HUES6 (cell line): ENCODE results near the gene MEF2C.

ENCODE experiments used
- H3K27ac ChIP-seq: 2 replicates; pipeline ENCODE4 v1.7.0; 2013; ENCODE audit warnings: low read depth, mild to moderate bottlenecking, low read length, inconsistent platforms
- H3K27me3 ChIP-seq: 2 replicates; pipeline ENCODE4 v1.6.1; 2013; ENCODE audit warnings: low read length; ENCODE audit not compliant: control insufficient read depth, insufficient read depth
- H3K36me3 ChIP-seq: 2 replicates; pipeline ENCODE4 v1.6.1; 2013; ENCODE audit warnings: low read length; ENCODE audit not compliant: control insufficient read depth, insufficient read depth
- H3K4me1 ChIP-seq: 2 replicates; pipeline ENCODE4 v1.6.1; 2013; ENCODE audit warnings: low read length; ENCODE audit not compliant: control insufficient read depth, insufficient read depth
- H3K4me3 ChIP-seq: 2 replicates; pipeline ENCODE4 v1.5.1; 2013; ENCODE audit warnings: low read depth, low read length
- H3K9ac ChIP-seq: one replicate; pipeline ENCODE4 v1.6.1; 2013; ENCODE audit warnings: mild to moderate bottlenecking, low read length
- H3K9me3 ChIP-seq: 2 replicates; pipeline ENCODE4 v1.6.1; 2013; ENCODE audit warnings: low read depth, low read length; ENCODE audit not compliant: control insufficient read depth, insufficient read depth

Gene MEF2C

GRCh38 chr5:88758184-88758583 is 124.8 kb downstream of the MEF2C start:
- H3K9ac ChIP-seq: no peak overlapping the region
- H3K27ac ChIP-seq: no peak overlapping the region
- no peaks in the 10 kb centered on the region for H3K36me3 ChIP-seq
- H3K27me3 ChIP-seq: no peaks in the 10 kb centered on the region
- H3K4me1 ChIP-seq: 0 out of 2 replicates have a peak, but pooled peaks cover 2% of the 10 kb centered on the region
- H3K9me3 ChIP-seq: no peaks in the 10 kb centered on the region
- H3K4me3 ChIP-seq: no peak overlapping the region

DNA sequence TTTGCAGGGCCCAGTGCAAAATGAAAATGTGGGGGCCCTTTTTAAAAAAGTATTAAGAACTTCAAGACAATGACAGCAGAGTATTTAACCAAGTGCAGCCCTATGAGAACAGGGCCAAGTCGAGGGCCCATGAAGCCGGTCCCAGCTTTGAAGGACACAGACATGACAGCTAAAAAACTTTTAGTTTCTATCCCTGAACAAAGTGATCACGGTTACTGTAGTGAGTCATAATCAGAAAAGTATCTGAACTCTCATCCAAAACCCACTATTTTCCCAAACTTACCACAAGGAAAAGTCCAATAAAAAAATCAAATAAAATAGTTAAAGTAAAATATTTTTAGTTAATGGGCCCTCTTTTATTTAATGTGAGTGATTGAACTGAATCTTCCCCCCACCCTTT is 126.0 kb downstream of the MEF2C start:
- H3K4me3 ChIP-seq: no peak overlapping the region
- H3K27me3 ChIP-seq: no peaks in the 10 kb centered on the region
- H3K4me1 ChIP-seq: 0 out of 2 replicates have a peak, but pooled peaks cover 2% of the 10 kb centered on the region
- no peaks in the 10 kb centered on the region for H3K9me3 ChIP-seq
- no peaks in the 10 kb centered on the region for H3K36me3 ChIP-seq
- H3K27ac ChIP-seq: no peak overlapping the region
- H3K9ac ChIP-seq: no peak overlapping the region

GRCh38 chr5:88748666-88749065 is 134.3 kb downstream of the MEF2C start:
- Histone ChIP-seq H3K36me3 (no peaks in the 10 kb centered on the region), H3K4me1 (no peaks in the 10 kb centered on the region), H3K27ac (no peak overlapping the region), H3K27me3 (no peaks in the 10 kb centered on the region), H3K9me3 (no peaks in the 10 kb centered on the region), H3K4me3 (no peak overlapping the region), H3K9ac (no peak overlapping the region)

- H3K27me3 ChIP-seq: no peaks in the 10 kb centered on the region
- no peak overlapping the region for H3K4me3 ChIP-seq
- H3K9me3 ChIP-seq: no peaks in the 10 kb centered on the region
- H3K4me1 ChIP-seq: no peaks in the 10 kb centered on the region
- H3K36me3 ChIP-seq: no peaks in the 10 kb centered on the region
- H3K27ac ChIP-seq: no peak overlapping the region
- no peak overlapping the region for H3K9ac ChIP-seq
These were observed 136.5 kb downstream of the MEF2C start for GRCh38 chr5:88746438-88746882.

DNA sequence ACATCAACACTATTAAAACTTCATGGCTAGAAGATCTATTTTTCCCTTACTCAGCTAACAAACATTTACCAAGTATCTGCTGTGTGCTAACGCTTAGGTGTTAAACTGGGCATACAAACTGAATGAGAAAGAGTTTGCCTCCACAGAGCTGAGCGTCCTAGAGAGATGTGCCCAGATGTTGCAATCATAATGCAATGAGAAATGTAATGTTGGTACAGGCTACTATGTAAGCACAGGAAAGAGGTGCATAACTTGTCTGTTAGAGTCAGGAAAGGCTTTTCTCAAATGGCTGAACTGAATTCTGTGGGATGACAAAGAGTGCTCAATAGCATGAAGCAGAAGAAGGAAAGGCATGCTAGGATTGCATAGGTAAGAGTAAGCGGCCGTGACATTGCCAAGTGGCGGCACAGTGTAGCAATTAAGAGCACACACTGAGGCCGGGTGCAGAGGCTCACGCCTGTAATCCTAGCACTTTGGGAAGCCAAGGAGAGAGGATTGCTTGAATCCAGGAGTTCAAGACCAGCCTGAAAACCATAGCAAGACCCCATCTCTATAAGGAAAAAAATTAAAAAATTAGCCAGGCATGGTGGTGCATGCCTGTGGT is 137.8 kb downstream of the MEF2C start:
- H3K36me3 ChIP-seq: no peaks in the 10 kb centered on the region
- no peak overlapping the region for H3K9ac ChIP-seq
- no peaks in the 10 kb centered on the region for H3K4me1 ChIP-seq
- H3K9me3 ChIP-seq: no peaks in the 10 kb centered on the region
- no peak overlapping the region for H3K4me3 ChIP-seq
- no peak overlapping the region for H3K27ac ChIP-seq
- no peaks in the 10 kb centered on the region for H3K27me3 ChIP-seq

DNA sequence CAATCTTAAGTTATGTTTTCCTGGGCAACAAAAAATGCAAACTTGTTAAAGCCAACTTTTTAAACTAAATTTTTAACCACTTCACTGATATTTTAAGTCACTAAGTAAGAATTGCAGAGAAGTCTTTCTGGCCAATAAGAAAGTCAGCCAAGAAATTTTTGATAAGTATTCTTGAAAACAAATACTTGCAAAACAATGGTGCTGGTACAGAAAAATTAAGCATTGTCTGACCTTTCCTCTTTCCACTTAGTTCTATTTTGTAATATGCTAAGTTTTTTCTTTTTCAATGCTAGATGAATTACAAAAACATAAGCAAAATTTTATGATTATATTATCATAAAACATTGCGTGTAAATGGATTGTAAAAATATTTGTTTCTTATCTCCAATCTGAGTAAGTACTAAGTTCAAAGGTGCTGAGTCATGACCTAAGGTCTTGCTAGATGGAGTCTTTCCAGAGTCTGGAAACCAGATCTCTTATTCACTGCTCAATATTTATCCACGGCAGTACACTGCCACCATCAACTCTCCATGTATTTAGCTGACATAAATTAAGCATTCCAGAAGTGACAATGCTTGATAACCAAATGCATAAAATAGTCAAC is 139.7 kb downstream of the MEF2C start:
- H3K27ac ChIP-seq: no peak overlapping the region
- H3K36me3 ChIP-seq: no peaks in the 10 kb centered on the region
- H3K9me3 ChIP-seq: no peaks in the 10 kb centered on the region
- no peak overlapping the region for H3K9ac ChIP-seq
- H3K4me3 ChIP-seq: no peak overlapping the region
- no peaks in the 10 kb centered on the region for H3K4me1 ChIP-seq
- no peaks in the 10 kb centered on the region for H3K27me3 ChIP-seq

DNA sequence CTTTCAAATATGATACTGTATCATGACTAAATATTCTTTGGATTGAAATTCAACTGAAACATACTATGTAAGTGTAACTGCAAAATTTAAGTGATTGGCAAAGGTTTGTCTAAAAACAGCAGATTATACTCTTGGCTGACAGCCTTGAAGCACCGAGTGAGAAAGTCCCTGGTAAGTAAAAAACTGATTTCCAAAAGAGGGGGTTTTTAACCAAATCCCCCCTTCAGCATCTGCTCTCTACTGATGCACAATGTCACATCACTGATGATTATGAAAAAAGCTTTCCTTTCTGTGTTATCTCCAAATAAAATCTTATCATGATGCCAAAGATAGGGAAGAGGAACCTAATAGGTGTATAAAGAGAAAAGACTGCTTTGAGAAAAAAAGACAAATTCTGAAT is 141.0 kb downstream of the MEF2C start:
- H3K27me3 ChIP-seq: no peaks in the 10 kb centered on the region
- H3K4me3 ChIP-seq: no peak overlapping the region
- no peaks in the 10 kb centered on the region for H3K36me3 ChIP-seq
- no peaks in the 10 kb centered on the region for H3K4me1 ChIP-seq
- no peak overlapping the region for H3K9ac ChIP-seq
- no peak overlapping the region for H3K27ac ChIP-seq
- no peaks in the 10 kb centered on the region for H3K9me3 ChIP-seq

DNA sequence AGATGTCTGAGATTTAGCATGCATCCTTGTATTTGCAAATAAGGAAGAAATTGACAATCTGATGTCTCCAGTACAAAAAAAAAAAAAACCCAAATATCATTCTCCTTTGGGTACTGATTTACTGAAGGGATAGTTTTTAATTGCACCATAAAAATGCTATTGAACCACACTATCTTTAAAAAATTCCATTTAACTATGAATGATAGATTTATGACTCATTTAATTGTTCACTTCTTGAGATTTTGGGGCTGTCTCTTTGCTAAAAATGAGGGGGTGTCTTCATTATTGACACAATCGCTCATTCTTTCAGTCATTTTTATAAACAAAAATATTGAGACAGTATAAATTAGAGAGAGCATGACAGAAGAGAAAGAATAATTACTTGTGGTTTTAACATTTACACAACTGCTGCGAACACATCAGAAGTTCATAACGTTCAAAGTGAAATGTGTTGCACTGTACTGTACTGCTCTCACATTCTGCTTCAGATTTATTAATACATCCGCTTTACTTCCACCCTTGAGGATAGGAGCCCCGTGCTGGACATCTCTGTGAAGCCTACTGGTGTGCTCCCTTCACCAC is 142.3 kb downstream of the MEF2C start:
- no peaks in the 10 kb centered on the region for H3K4me1 ChIP-seq
- no peak overlapping the region for H3K27ac ChIP-seq
- H3K9ac ChIP-seq: no peak overlapping the region
- H3K36me3 ChIP-seq: no peaks in the 10 kb centered on the region
- H3K27me3 ChIP-seq: no peaks in the 10 kb centered on the region
- no peak overlapping the region for H3K4me3 ChIP-seq
- no peaks in the 10 kb centered on the region for H3K9me3 ChIP-seq

DNA sequence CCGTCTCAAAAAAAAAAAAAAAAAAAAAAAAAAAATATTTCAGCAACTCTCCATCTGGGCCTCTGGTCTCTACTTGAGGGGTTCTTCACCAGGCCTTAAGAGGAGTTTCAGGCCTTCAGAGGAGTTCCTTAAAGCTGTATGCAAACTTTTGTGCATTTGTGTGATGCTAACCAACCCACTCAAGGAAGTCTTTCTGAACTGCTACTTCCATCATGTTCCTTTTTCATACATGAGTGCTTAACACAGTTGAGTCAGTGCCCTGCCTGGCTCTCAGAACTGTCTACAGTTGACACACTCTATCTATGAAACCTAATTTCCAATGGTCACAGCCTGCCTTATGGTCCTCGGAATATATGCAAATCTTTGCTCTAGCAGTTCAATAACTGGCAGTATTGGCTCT is 146.5 kb downstream of the MEF2C start:
- H3K4me3 ChIP-seq: no peak overlapping the region
- no peaks in the 10 kb centered on the region for H3K36me3 ChIP-seq
- no peaks in the 10 kb centered on the region for H3K4me1 ChIP-seq
- H3K27ac ChIP-seq: no peak overlapping the region
- no peaks in the 10 kb centered on the region for H3K9me3 ChIP-seq
- H3K27me3 ChIP-seq: no peaks in the 10 kb centered on the region
- H3K9ac ChIP-seq: no peak overlapping the region

DNA sequence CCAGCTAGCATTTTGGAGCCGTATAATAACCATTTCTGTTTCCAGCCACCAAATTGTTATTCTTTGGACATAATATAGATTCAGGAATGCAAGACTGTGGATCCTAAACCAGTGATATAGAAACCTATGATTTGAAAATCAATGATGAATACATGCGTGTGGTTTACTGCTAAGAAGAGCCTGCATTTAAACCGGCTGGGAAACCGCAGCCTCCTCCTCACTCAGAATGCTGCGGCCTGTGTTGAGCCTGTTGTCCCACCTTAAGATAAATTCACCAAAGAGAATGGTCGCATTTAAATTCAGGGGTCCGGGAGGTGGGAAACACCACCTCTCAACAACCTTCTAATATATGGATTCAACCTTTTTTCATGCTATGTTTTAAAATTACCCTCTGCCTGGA is 148.0 kb downstream of the MEF2C start:
- Histone ChIP-seq H3K27me3 (no peaks in the 10 kb centered on the region), H3K9me3 (no peaks in the 10 kb centered on the region), H3K4me3 (no peak overlapping the region), H3K9ac (no peak overlapping the region), H3K27ac (no peak overlapping the region), H3K4me1 (no peaks in the 10 kb centered on the region), H3K36me3 (no peaks in the 10 kb centered on the region)

- no peak overlapping the region for H3K4me3 ChIP-seq
- no peak overlapping the region for H3K27ac ChIP-seq
- H3K4me1 ChIP-seq: no peaks in the 10 kb centered on the region
- no peaks in the 10 kb centered on the region for H3K9me3 ChIP-seq
- no peaks in the 10 kb centered on the region for H3K36me3 ChIP-seq
- H3K27me3 ChIP-seq: no peaks in the 10 kb centered on the region
- no peak overlapping the region for H3K9ac ChIP-seq
These were observed 148.8 kb downstream of the MEF2C start for GRCh38 chr5:88734191-88734640.
